Heart left ventricle (tissue), 13 donors: ENCODE results near the gene ERBB4.

Experiments used
- CTCF ChIP-seq, 12 donors: fragments of 200-600 bp; sonication (generic) in 4 of 12; IDR thresholded peaks; one replicate each; pipeline versions ENCODE4 v1.5.0 to v1.8.0; 2018 to 2022; ENCODE audit warnings: antibody characterized with exemption in 12 of 12, mild to moderate bottlenecking in 5 of 12
- POLR2A ChIP-seq, 2 donors: fragments of 450-650 bp; IDR thresholded peaks; one replicate each; pipeline ENCODE4 v1.6.1; 2017; ENCODE audit warnings: antibody characterized with exemption in 2 of 2, mild to moderate bottlenecking in 2 of 2, moderate library complexity in 2 of 2
- donor health status: ischemic (EF 13 %, LVEDD 7.1; RV severe dilation, severe dysfunction).
- donor health status: DM: no; HTN: yes; CAD: no.
- donor health status: DM: no; HTN: no; CAD: no.
- donor health status: ischemic (EF 25% LVEDD 6.9; RV normal size, moderate dysfunction).
- donor health status: ischemic (EF 25% LVEDD 5.7; RV mildly dilated, moderate dysfunction).
- donor health status: ischemic (EF 35%, LVEDD 5.7; RV mildly dilated, moderate dysfunction).
- donor health status: nonischemic (EF 11% LVEDD 7.7; RV severe dilation, severe dysfunction).
- donor health status: DM: yes; HTN: yes; CAD: no.
- donor health status: PGD.
- donor health status: ischemic (EF 29% LVEDD 5.4; RV normal size, mild dysfunction).
- donor health status: nonischemic (EF 23%, LVEDD 6.1; RV moderate dilation, normal function).

DNA sequence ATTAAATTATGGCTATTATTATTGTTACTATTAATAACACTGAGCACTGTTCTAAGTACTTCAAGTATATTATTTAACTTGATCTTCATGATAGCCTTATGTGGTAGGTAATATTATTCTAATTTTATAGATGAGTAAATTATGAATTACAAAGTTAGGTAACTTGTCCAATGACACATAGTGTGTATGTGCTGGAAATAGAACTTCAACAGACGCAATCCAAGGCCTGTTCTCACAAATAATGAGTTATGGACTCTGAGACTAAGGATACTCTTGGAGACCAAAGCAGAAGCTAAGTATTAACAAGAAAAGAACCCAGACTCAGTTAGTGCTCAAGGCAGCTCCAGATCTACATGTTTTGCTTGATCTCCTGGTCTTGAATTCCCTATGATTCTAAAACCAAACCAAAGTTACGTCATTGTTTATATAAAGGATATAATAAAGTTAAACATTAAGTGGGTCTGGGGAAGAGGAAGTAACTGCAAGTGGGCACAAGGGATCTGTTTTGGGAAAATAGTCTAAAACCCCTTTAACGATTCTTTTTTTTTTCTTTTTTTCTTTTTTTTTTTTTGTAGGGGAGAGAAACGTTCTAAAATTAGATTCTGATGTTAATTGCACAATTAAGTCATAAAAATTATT, 211.3 kb downstream of the ERBB4 start:
- TF ChIP-seq CTCF (IDR thresholded peaks at IDR 0.05) (no peak), POLR2A (IDR thresholded peaks at IDR 0.05) (no peak)
